Peyer's patch (tissue), 4 donors: ENCODE results near the gene CALY.

Experiments used
- CTCF ChIP-seq, 6 experiments: fragments of 450-650 bp in 4 of 6; fragments of 200-600 bp in 2 of 6; sonication (generic) in 1 of 6; IDR thresholded peaks; one replicate each; pipeline ENCODE4 v1.5.1; 2017 to 2019; ENCODE audit warnings: antibody characterized with exemption in 6 of 6, mild to moderate bottlenecking in 3 of 6, moderate library complexity in 1 of 6
- POLR2A ChIP-seq, 2 donors: fragments of 450-650 bp; IDR thresholded peaks; one replicate each; pipeline ENCODE4 v1.5.1; 2017; ENCODE audit warnings: antibody characterized with exemption in 2 of 2, mild to moderate bottlenecking in 2 of 2, moderate library complexity in 2 of 2

- TF ChIP-seq CTCF (IDR thresholded peaks at IDR 0.05) (no peak), POLR2A (IDR thresholded peaks at IDR 0.05) (no peak)
Observed at GRCh38 chr10:133282846-133283390, 53.8 kb downstream of the CALY start.
